ENCODE measurements around the gene CMTM6. TPM values are rescaled to one million over a fixed set of nuclear protein-coding genes. Genes with fewer than 3 reads are reported as not detected.
"Not testable (repeated sequence)": the region's sequence is repeated elsewhere in the genome, so short reads cannot be mapped to it uniquely, and the experiment has no call there.

Gene CMTM6
- polyA plus RNA-seq, 1 of the 3 experiments (the other 2 are of a cell fraction), result 29.8 TPM

DNA sequence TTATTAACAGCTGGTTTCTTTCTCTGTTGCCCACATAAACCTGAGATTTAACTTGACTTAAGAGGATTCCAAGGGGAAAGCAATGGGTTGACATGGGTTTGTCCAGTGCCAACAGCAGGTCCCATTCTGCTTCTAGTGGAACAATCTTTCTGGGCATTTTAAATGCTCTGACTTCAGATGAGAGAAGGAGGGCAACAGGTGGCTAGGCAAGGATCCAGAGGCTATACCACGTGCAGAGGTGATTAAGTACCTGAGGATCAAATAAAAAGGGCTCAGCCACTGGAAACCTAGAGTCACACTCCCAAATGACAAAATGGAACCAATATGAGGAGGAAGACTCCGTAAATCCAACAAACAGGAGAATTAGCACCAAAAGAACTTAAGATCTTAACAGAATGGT is 28.5 kb downstream of the CMTM6 start:
- POLR2A ChIA-PET, result no interaction called here

DNA sequence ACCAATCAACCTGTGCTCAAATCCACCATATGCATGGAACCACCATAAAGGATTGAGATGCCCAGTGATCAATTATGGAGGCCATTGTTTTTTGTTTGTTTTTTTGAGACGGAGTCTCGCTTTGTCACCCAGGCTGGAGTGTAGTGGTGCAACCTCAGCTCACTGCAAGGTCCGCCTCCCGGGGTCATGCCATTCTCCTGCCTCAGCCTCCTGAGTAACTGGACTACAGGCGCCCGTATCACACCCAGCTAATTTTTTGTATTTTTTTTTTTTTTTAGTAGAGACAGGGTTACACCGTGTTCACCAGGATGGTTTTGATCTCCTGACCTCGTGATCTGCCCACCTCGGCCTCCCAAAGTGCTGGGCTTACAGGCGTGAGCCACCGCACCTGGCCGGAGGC is 30.5 kb downstream of the CMTM6 start:
- H2AFZ ChIP-seq (ENCODE audit: low read depth); DNase-seq; H3K27ac ChIP-seq (ENCODE audit: low read depth in 2 of 2, low read length in 1 of 2); H3K9ac ChIP-seq; H3K4me2 ChIP-seq; H3K9me3 ChIP-seq; H3K27me3 ChIP-seq (ENCODE audit: insufficient read depth); CTCF ChIA-PET; POLR2A ChIA-PET; H3K79me2 ChIP-seq (ENCODE audit: insufficient read depth); H3K4me3 ChIP-seq (ENCODE audit: low read depth in 2 of 2, low read length in 1 of 2); H3K9me2 ChIP-seq: not testable (repeated sequence)
- 93% methylated on average over 12 of the region's 12 CpGs for WGBS (ENCODE audit: low lambda C conversion rate)
- Histone ChIP-seq H3K4me1 (ENCODE audit: control insufficient read depth in 1 of 2, insufficient read depth in 2 of 2, low read depth in 1 of 2, low read length in 1 of 2) (peaks cover 0 to 13% of the 10 kb centered on the region in 2 experiments; a peak in 3 of 4 replicates), H3K36me3 (replicated peaks in 1 of 2; ENCODE audit: control insufficient read depth in 1 of 2, insufficient read depth in 2 of 2, low read length in 1 of 2) (peaks cover 5 to 23% of the 10 kb centered on the region in 2 experiments), H4K20me1 (ENCODE audit: insufficient read depth) (peaks cover 11% of the 10 kb centered on the region), H3F3A (replicated peaks; ENCODE audit: insufficient read depth) (peaks cover 16% of the 10 kb centered on the region)

More for the DNA sequence above, 28.5 kb downstream of the CMTM6 start:
- Histone ChIP-seq H3K9me3 (no peaks in the 10 kb centered on the region), H4K20me1 (ENCODE audit: insufficient read depth) (peaks cover 5% of the 10 kb centered on the region), H3K27me3 (ENCODE audit: insufficient read depth) (no peaks in the 10 kb centered on the region), H3K9ac (no peak overlapping the region), H2AFZ (ENCODE audit: low read depth) (no peak overlapping the region), H3F3A (replicated peaks; ENCODE audit: insufficient read depth) (peaks cover 14% of the 10 kb centered on the region), H3K4me1 (ENCODE audit: control insufficient read depth in 1 of 2, insufficient read depth in 2 of 2, low read depth in 1 of 2, low read length in 1 of 2) (peaks cover 0 to 10% of the 10 kb centered on the region in 2 experiments; a peak in 2 of 4 replicates), H3K9me2 (no peaks in the 10 kb centered on the region), H3K4me2 (no peak overlapping the region), H3K79me2 (ENCODE audit: insufficient read depth) (no peaks in the 10 kb centered on the region; the same call in 1 of the 2 replicates), H3K36me3 (replicated peaks in 1 of 2; ENCODE audit: control insufficient read depth in 1 of 2, insufficient read depth in 2 of 2, low read length in 1 of 2) (peaks cover 4 to 31% of the 10 kb centered on the region in 2 experiments), H3K27ac (ENCODE audit: low read depth in 2 of 2, low read length in 1 of 2) (no peak overlapping the region), H3K4me3 (ENCODE audit: low read depth in 2 of 2, low read length in 1 of 2) (no peak overlapping the region)
- WGBS (ENCODE audit: low lambda C conversion rate), result 89% methylated on average over 2 of the region's 2 CpGs
- TF ChIP-seq TAF1 (IDR thresholded peaks at IDR 0.05; ENCODE audit: borderline replicate concordance, low read depth, low read length) (no peak), NFIC (IDR thresholded peaks at IDR 0.05; ENCODE audit: borderline replicate concordance) (no peak), RXRA (IDR thresholded peaks at IDR 0.05; ENCODE audit: borderline replicate concordance, low read depth) (no peak), RCOR1 (IDR thresholded peaks at IDR 0.05; ENCODE audit: low read length) (no peak), POLR2AphosphoS5 (IDR thresholded peaks at IDR 0.05; ENCODE audit: low read depth, low read length) (no peak), EP300 (IDR thresholded peaks at IDR 0.05; ENCODE audit: borderline replicate concordance in 1 of 2, low read depth in 1 of 2, low read length in 1 of 2) (no peak), TEAD4 (IDR thresholded peaks at IDR 0.05; ENCODE audit: borderline replicate concordance, insufficient read depth) (no peak), YY1 (IDR thresholded peaks at IDR 0.05; ENCODE audit: low read depth) (no peak), FOXJ3 (CRISPR knock-in tag; IDR thresholded peaks at IDR 0.05) (no peak), SIN3A (IDR thresholded peaks at IDR 0.05; ENCODE audit: borderline replicate concordance, low read depth, low read length) (no peak), CHD2 (IDR thresholded peaks at IDR 0.05; ENCODE audit: low read length, partially characterized antibody) (no peak)
- TF ChIP-seq, protein P1, sequence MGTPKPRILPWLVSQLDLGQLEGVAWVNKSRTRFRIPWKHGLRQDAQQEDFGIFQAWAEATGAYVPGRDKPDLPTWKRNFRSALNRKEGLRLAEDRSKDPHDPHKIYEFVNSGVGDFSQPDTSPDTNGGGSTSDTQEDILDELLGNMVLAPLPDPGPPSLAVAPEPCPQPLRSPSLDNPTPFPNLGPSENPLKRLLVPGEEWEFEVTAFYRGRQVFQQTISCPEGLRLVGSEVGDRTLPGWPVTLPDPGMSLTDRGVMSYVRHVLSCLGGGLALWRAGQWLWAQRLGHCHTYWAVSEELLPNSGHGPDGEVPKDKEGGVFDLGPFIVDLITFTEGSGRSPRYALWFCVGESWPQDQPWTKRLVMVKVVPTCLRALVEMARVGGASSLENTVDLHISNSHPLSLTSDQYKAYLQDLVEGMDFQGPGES (IDR thresholded peaks at IDR 0.05; ENCODE audit: low read depth, low read length), result no peak
- TF ChIP-seq, protein P2, sequence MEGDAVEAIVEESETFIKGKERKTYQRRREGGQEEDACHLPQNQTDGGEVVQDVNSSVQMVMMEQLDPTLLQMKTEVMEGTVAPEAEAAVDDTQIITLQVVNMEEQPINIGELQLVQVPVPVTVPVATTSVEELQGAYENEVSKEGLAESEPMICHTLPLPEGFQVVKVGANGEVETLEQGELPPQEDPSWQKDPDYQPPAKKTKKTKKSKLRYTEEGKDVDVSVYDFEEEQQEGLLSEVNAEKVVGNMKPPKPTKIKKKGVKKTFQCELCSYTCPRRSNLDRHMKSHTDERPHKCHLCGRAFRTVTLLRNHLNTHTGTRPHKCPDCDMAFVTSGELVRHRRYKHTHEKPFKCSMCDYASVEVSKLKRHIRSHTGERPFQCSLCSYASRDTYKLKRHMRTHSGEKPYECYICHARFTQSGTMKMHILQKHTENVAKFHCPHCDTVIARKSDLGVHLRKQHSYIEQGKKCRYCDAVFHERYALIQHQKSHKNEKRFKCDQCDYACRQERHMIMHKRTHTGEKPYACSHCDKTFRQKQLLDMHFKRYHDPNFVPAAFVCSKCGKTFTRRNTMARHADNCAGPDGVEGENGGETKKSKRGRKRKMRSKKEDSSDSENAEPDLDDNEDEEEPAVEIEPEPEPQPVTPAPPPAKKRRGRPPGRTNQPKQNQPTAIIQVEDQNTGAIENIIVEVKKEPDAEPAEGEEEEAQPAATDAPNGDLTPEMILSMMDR (IDR thresholded peaks at IDR 0.05), result no peak
- no peak for DNase-seq
- CTCF ChIA-PET, result interaction anchor here (1.3 kb wide), 1 partner anchor 54 kb away, joined by 3 read pairs; no protein-coding TSS in a partner anchor
